GM19351 (cell line): ENCODE measurements around the gene GRIFIN.
"Not testable (repeated sequence)": the region's sequence is repeated elsewhere in the genome, so short reads cannot be mapped to it uniquely, and the experiment has no call there.

Experiments
- ATAC-seq: cut with Tn5 transposase; IDR thresholded peaks from one replicate; pipeline ENCODE4 v1.9.1; 2021; ENCODE audit warnings: mild to moderate bottlenecking, moderate library complexity; ENCODE audit not compliant: unreplicated experiment

GRIFIN gene

DNA sequence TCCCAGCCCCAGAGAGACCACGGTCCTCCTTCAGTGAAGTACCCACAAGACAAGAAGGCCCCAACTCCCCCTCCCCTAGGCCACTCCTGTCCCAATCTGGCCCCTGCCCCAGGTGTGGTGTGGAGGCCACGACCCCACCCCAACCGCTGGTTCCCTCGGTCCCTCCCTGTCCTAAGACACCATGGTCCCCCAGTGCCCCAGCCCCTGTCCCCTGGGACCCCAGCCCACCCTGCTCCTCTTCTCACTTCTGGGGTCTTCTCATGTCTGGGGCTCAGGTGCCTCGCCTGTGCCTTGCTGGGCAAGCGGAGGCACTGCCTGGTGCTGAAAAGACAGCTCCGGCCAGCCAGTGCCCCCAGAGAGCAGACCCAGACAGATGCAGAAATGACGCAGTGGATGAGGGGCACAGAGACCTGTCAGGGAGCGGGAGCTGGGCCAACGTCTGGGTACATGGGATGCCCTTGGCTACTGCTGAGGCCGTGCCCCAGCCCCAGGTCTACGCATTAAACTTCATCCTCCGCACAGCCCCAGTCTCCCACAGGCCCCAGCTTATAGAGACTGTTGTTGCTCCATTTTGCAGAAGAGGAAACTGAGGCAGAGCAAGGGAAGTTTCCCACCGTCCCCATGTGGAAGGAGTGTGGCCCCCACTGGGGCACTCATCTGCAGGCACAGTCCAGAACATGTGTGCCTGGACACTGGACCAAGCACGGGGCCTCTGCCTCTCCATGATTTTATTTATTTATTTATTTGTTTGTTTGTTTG lies 14.8 kb downstream of the GRIFIN start:
- no peak for ATAC-seq

- no peak for ATAC-seq
Measured at GRCh38 chr7:2460641-2461040, 15.6 kb downstream of the GRIFIN start.

- no peak for ATAC-seq
Measured at GRCh38 chr7:2460188-2460587, 16.0 kb downstream of the GRIFIN start.

DNA sequence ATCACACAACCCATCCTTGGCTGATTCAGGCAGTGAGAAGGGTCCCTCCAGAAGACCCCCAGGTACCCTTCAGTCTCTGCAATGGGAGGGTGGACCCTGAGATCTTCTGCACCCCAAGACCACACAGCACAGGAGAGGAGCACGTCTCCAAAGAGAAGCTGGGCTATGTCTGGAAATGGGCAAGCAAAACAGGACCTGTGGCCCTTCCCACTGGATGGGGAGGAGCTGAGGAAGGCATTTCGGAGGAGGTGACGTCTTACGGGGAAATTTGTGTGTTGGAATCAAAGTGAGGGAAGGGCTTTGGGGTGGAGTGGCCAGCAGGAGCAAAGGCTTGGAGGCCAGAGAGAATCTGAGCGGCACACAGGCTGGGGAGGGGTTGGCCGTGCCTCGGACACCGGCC lies 16.5 kb downstream of the GRIFIN start:
- no peak for ATAC-seq

- ATAC-seq, result not testable (repeated sequence)
Measured at GRCh38 chr7:2453849-2454248, 22.3 kb downstream of the GRIFIN start.

DNA sequence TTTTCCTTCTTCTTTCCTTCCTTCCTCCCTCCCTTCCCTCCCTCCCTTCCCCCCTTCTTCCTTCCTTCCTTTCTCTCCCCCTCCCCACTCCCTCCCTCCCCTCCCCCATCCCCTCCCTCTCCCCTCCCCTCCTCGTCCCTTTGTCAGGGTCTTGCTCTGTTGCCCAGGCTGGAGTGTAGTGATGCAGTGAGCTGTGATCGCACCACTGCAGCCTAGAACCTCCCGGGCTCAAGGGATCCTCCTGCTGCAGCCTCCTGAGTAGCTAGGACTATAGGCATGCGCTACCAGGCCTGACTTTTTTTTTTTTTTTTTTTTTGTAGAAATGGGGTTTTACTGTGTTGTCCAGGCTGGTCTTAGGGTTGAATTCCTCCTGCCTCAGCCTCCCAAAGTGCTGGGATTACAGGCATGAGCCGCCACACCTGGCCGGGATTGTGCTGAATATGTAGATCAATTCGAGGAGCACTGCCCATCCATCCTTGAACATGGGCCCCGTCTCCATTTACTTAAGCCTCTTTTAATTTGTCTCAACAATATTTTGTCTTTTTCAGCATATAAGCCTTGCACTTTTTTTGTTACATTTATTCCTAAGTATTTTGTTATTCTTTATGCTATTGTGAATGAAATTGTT lies 23.4 kb downstream of the GRIFIN start:
- no peak for ATAC-seq

- ATAC-seq, result peak; percentile 33
Measured at GRCh38 chr7:2452074-2452507, 24.1 kb downstream of the GRIFIN start.

GRCh38 chr7:2451171-2452073 lies 24.8 kb downstream of the GRIFIN start:
- peak; percentile 89 for ATAC-seq

DNA sequence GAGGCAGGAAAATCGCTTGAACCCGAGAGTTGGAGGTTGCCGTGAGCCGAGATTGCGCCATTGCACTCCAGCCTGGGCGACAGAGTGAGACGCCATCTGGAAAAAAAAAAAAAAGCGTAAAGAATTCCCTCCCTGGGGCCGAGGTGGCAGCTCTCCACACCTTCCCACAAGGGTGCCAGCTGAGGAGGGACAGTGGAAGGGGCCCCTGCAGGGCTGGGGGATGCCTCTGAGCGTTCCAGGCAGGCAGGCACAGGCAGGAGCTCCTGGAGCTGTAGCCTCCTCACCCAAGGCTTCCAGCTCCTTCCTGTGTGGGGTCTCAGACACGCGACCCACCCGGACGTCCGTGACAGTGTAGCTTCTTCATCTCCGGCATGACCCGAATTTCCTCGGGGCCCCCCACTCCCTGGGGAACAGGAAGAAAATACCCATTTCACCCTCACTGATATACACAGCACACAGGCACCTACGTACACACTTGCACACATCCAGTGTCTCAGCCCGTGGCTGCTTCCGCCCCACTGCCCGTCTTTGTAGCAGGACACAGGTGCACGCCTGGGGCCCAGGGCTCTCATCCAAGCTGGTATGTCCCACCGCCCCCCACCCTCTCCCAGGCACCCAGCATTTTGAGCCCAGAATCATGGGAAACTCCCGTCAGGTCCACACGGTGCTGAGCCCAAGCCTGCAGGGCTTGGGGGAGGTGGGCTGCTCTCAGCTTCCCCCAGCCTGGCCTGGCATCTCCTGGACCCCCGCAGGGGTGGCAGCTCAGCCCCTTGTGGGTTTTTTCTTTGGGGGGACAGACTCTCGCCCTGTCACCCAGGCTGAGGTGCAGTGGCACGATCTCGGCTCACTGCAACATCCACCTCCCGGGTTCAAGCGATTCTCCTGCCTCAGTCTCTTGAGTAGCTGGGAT lies 25.7 kb downstream of the GRIFIN start:
- ATAC-seq, result no peak

DNA sequence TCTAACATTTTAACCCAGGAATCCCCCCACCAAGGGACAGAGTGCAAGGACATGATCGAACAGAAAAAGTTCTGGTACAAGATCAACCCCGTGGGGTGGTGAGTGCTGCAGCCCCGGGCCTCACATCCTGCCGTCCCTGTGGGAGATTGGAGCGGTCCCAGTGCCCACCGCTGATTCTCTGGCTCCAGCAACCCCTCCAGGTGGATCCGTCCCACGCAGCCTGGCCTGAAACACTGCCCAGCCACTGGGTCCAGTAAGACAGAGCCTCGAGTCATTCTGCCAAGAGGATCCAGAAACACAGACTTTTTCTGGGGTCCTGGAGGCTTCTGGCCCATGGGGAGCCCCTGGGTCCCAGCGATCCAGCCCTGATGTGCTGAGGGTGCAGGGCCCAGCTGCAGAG lies 29.5 kb downstream of the GRIFIN start:
- ATAC-seq, result no peak

DNA sequence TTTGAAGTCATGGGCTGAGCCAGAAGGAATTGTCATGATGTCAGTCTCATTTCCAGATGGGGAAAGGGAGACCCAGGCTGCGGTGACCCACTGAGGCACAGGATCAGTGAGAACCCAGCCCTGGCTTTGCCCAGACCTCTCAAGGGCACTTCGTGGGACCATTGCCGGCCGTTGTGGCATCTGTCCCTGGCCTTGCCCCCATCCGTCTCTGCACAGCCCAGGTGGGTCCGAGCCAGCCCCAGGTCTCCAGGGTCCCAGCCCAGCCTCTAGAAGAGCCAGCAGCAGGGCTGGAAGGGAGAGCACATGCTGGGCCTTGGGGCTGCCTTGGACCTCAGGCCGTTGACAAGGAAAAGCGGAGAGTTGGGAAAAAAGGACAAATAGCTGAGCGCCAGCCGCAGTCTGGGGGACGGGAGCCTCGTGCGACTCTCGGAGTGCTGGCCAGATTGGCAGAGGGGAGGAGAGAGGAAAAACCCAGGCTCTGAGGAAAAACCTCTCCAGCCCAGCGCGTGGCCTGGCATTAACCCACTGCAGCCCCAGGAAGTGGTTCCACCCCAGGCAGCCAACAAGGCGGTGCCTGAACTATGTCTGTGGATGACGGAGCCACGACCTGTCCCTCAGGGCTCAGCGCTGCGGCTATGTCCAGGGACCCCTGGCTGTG lies 30.2 kb downstream of the GRIFIN start:
- ATAC-seq, result no peak

DNA sequence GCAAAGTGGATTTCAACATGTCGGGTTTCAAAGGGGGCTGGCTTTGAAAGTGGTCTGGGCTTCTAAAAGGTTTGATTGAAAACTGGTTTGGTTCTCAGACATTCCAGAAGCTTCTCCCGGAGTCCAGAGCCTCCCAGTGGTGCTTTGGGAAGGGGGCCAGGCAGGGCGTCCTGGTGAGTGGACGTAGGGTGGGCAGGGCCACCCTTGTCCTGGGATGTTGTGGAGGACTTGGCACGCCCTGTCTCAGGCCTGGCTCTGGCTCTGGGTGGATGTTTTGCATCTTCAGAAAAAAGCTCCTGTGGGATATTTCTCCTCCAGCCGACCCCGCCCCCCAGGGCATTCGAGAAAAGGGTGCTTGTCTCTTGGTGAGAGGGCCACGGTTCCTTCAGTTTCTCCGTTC lies 31.2 kb downstream of the GRIFIN start:
- no peak for ATAC-seq

DNA sequence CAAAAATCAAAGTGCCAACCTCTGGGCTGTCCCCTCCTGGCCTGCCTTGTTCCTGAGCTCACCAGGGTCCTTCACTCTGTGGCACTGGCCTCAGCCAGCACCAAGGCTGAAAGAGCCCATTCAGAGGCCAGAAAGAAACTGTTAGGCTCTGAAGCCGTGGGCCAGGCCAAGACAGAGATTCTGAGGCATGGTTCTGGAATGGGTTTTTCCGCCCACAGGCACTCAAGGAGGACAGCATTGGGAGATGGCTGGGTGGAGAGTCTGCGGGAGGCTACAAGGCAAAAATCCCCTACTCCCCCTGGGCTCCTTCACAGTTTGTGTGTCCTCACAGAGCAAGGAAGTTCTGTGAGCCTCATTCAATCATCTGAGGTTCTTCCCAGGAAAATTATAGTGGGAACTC lies 31.7 kb downstream of the GRIFIN start:
- ATAC-seq, result no peak

DNA sequence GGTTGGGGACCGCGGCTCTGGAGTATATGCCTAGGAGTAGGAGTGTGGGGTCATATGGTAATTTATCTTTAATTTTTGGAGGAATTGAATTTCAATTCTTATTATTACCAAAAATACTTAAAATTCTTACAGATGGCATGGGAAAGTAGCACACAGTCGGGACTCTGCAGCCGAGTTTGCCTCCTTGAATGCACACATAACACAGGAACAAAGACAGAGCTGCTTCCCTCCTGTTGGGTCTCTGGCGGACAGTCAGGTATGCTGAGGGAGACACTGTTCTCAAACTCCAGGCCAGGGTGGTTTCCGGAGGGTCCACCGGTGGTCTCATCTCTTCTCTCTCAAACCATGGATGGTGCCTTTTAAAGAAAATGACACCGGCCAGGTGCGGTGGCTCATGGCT lies 32.7 kb downstream of the GRIFIN start:
- ATAC-seq, result no peak

DNA sequence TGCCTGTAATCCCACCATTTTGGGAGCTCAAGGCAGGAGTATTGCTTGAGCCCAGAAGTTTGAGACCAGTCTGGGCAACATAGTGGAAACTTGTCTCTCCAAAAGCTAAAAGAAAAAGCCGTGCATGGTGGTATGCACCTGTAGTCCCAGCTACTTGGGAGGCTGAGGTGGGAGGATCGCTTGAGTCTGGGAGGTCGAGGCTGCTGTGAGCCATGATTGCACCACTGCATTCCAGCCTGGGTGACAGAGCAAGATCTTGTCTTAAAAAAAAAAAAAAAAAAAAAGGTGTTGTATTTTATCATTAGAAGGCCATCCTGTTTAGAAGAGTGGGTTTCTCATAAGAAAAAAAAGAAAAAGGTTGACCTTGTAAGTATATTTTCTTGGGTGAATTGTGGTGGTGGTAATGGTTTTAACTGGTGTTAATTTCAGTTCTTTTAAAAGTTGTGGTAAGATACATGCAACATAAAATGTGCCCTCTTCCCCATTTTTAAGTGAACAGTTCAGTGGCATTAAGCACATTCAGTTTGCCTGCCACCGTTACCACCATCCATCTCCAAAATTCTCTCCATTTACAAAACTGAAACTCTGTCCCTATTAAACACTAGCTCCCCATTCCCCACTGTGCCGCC lies 34.7 kb downstream of the GRIFIN start:
- ATAC-seq, result no peak

- no peak for ATAC-seq
Measured at GRCh38 chr7:2440608-2441245, 35.5 kb downstream of the GRIFIN start.

DNA sequence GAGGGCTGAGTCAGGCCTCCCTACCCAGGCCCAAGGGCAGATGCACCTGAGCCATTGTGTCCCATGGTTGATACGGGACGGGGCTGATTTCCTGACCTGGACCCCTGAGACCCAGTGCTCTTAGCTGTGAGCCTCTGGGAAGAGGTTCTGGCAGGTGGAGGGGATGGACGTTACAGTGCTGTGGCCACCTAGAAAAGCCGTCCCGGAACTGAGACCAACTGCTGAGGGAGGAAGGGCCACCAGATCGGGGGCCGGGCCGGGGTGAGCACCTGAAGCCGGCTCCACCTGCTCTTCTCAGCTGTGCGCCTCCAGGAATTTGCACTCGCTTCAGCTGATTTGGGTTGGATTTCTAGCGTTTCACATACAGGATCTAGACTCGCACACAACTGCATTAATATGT lies 37.4 kb downstream of the GRIFIN start:
- no peak for ATAC-seq

DNA sequence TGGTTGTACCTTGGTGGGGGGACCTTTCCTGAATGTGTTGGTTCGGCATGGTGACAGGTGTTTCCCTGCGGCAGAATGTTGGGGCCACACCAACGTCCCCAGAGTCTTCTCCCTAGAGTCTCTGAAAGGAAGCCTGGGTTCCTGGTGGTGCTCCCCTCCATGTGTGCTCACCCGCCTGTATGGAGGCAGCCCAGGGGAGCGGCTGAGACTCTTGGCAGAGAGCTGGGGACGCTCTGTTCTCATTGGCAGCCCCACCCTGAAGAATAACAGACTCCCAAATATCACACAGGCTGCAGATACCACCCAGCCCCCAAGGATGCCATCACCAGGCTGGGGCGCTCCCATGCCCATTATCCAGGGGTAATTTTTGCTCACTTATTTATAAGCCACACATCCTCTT lies 38.0 kb downstream of the GRIFIN start:
- ATAC-seq, result no peak

DNA sequence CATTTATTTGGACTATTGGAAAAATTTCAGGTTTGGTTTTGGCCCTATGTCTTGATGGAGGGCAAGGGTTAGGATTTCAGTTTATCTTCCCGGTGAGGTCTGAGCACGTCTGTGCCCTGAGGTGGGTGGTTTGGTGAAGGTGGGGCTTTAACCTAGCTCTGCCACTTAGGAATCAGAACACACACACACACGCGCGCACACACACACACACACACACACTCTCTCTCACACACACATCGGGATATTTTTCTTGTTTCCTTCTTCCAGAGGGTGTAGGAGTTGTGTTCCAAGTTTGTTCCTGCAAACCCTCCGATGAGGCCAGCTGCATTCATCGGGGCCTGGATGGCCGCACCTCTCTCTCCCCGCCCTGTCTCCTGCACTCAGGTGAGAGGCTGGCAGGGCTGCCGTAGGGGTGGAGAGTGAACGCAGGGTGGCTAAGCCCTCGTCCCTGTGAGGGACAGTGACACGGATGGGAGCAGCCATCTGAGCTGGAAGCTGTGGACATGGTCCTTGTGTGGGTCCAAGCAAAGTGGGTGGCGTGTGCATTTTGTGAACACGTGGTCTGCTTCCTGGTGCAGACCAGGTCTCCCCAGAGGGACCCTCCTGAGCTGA lies 38.6 kb downstream of the GRIFIN start:
- ATAC-seq, result no peak
